C4-2B (cell line): ENCODE results near the gene CCL11.

Experiments used
- ZFX ChIP-seq: fragments of 450-650 bp; IDR thresholded peaks from 2 replicates; pipeline ENCODE4 v1.6.1; 2017
- TF ChIP-seq, protein P1 (sequence below): fragments of 450-650 bp; conservative IDR thresholded peaks from 2 replicates; pipeline ENCODE4 v1.5.1; 2017; ENCODE audit warnings: mild to moderate bottlenecking

DNA sequence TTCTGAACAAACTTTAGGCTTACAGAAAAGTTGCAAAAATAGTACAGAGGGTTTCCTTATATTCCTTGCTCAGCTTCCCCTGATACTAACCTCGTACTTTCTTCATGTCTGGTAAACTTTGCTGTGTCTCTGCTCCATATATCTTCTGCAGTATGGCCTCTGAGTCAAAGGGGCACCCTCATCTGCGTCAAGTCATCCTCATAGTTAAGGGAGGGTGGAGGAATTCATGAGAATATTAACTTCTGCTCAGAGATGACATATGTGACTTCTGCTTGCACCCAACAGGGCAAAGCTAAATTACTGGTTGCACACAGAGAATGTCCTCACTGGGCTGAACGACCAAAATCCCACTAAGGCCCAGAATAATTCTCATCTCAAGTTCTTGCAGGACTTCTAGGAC, 19.8 kb upstream of the CCL11 start:
- TF ChIP-seq, protein P1, sequence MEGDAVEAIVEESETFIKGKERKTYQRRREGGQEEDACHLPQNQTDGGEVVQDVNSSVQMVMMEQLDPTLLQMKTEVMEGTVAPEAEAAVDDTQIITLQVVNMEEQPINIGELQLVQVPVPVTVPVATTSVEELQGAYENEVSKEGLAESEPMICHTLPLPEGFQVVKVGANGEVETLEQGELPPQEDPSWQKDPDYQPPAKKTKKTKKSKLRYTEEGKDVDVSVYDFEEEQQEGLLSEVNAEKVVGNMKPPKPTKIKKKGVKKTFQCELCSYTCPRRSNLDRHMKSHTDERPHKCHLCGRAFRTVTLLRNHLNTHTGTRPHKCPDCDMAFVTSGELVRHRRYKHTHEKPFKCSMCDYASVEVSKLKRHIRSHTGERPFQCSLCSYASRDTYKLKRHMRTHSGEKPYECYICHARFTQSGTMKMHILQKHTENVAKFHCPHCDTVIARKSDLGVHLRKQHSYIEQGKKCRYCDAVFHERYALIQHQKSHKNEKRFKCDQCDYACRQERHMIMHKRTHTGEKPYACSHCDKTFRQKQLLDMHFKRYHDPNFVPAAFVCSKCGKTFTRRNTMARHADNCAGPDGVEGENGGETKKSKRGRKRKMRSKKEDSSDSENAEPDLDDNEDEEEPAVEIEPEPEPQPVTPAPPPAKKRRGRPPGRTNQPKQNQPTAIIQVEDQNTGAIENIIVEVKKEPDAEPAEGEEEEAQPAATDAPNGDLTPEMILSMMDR: no peak
- no peak for TF ChIP-seq ZFX
